Suprapubic skin (tissue), 3 donors: Measurements from ENCODE around the gene PKP1.

Experiments used
- POLR2AphosphoS5 ChIP-seq, 3 donors: sonication (generic); formaldehyde crosslinking; IDR thresholded peaks; one replicate each; pipeline ENCODE4 v1.6.1; 2017; ENCODE audit warnings: antibody characterized with exemption in 3 of 3
- TF ChIP-seq, protein P1 (sequence below), 2 donors: fragments of 200-600 bp in 1 of 2; fragments of 450-650 bp in 1 of 2; sonication (generic) in 1 of 2; IDR thresholded peaks; one replicate each; pipeline ENCODE4 v1.5.1; 2016 to 2019; ENCODE audit warnings: antibody characterized with exemption in 2 of 2, mild to moderate bottlenecking in 1 of 2, moderate library complexity in 1 of 2

DNA sequence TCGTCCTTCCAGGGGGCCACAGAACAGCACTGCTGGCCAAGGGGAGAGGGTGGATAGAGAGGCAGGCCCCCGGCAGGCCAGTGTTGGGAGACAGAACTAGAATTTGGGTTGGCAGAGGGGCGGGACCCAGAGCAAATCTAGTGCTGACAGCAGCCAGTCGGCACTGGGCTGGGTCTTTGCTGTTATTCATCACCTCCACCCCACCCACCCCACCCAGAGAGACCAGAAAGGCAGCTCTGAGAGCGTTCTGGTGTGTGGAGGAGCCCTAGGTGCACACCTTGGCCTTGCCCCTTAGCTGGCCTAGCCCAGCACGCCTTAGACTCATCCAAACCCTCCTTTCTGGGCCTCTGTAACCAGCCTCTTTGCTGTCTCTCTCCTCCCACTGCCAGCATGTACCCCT is 6.4 kb upstream of the PKP1 start:
- TF ChIP-seq POLR2AphosphoS5 (IDR thresholded peaks at IDR 0.05), result no peak
- TF ChIP-seq, protein P1, sequence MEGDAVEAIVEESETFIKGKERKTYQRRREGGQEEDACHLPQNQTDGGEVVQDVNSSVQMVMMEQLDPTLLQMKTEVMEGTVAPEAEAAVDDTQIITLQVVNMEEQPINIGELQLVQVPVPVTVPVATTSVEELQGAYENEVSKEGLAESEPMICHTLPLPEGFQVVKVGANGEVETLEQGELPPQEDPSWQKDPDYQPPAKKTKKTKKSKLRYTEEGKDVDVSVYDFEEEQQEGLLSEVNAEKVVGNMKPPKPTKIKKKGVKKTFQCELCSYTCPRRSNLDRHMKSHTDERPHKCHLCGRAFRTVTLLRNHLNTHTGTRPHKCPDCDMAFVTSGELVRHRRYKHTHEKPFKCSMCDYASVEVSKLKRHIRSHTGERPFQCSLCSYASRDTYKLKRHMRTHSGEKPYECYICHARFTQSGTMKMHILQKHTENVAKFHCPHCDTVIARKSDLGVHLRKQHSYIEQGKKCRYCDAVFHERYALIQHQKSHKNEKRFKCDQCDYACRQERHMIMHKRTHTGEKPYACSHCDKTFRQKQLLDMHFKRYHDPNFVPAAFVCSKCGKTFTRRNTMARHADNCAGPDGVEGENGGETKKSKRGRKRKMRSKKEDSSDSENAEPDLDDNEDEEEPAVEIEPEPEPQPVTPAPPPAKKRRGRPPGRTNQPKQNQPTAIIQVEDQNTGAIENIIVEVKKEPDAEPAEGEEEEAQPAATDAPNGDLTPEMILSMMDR (IDR thresholded peaks at IDR 0.05), result no peak
